Stromal cell of bone marrow (primary cell): ENCODE results near the gene PACSIN1.

ENCODE experiments used
- DNase-seq: peaks from one replicate; pipeline ENCODE4 v3.0.0-alpha.2; 2012; ENCODE audit warnings: low read depth

Gene PACSIN1

DNA sequence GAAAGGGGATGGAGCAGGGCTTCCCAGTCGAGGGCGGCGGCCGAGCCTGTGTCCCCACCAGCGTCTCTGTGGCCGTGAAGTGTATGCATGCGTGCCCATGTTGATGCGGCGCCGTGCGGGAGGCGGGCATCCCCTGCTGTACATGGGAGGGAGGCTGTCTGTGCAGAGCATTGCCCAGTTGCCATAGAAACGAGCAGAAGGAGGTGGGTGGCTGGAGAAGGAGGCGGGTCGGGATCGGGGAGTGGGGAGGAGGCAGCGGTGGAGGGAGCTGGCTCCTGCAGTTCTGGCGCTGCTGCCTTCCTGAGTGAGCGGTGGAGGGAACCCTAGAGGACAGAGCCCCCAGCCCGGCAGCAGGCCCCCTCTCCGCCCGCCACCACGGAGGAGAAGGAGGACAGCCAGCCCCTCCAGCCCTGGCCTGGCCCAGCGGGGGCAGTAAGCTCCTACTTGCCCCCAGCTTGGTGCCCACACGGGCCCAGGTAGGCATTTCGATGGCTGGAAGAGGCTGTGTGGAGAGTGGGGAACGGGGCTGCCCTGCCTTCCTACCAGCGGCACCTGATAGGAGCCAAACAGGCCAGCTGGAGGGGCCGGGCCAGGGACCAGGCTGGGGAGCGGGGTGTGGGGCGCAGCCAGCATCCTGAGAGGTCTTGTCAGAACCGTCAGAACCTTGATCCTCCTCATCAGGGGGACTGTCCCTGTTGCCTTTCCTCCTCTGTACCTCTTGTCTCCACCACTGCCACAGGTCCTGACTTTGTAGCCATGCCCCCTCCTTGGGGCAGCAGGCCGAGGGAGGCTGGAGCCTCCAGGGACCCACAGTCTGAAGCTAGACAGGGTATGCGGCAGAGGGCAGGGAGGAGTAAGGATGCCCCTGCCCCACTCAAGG is 49.0 kb downstream of the PACSIN1 start:
- DNase-seq = peak; percentile 13

GRCh38 chr6:34515473-34516387 is 49.9 kb downstream of the PACSIN1 start:
- no peak for DNase-seq

GRCh38 chr6:34516391-34517324 is 50.8 kb downstream of the PACSIN1 start:
- DNase-seq = no peak

- no peak for DNase-seq
Measured at GRCh38 chr6:34517461-34517881, 51.6 kb downstream of the PACSIN1 start.

GRCh38 chr6:34517966-34518365 is 52.1 kb downstream of the PACSIN1 start:
- no peak for DNase-seq

DNA sequence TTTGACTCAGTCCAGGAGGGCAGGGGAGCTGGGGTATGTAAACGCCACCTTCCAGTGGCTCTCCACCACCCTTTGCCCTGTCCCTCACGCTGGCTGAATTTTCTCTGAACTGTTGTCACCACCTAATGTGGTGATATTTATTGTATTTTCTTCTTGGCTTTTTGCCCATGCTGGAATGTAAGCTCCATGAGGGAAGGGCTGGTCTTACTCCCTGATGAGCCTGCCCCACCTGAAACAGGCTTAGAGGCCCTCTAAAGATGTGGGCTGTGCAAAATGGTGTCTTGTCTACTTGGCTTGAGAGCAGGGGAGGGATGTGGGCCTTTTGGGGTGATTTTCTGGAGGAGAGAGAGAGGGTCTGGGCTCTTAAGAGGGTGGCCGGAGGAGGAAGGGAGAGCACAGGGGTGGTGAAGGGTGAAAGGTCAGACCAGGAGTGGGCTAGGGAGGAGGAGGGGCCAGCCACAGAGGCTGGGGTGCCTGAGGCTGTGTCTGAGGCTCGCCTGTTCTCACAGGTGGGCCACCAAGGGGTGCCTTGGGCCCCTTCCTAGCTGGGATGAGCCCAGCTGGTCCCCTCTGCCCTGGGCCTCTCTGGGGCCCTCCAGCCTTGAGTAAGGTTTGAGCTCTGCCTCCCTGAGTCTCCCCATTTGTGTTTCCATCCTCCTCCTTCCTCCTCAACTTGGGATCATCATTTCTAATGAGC is 52.9 kb downstream of the PACSIN1 start:
- no peak for DNase-seq

DNA sequence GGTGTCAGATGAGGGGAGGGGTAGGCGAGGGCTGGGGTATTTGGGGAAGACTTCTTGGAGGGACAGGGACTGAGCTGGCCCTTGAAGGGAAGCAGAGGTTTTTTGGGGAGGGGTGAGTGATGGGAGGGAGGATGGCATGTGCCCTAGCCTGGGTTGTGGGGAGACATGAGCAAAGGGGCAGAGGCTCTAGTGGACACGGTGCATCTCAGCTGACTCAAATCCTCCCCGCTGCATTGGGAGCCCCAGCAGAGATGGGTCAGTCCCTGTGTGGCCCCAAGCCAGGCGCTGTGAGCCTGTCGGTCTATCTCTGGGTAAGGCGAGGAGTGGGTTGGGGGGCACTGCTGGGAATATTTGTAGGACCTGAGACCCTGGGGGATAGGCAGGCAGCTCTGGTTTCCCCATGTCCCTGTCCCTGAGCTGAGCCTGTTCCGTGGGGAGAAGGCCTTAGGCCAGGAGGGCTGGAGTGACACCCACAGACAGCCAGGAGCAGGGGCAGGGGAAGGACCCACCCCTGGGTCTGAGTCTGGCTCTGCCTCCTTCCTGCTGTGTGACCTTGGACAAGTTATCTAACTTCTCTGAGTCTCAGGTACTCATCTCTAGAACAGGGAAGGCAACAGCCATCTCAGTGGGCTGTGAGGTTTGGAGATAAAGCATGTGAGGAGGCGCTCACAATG is 54.2 kb downstream of the PACSIN1 start:
- DNase-seq = no peak

DNA sequence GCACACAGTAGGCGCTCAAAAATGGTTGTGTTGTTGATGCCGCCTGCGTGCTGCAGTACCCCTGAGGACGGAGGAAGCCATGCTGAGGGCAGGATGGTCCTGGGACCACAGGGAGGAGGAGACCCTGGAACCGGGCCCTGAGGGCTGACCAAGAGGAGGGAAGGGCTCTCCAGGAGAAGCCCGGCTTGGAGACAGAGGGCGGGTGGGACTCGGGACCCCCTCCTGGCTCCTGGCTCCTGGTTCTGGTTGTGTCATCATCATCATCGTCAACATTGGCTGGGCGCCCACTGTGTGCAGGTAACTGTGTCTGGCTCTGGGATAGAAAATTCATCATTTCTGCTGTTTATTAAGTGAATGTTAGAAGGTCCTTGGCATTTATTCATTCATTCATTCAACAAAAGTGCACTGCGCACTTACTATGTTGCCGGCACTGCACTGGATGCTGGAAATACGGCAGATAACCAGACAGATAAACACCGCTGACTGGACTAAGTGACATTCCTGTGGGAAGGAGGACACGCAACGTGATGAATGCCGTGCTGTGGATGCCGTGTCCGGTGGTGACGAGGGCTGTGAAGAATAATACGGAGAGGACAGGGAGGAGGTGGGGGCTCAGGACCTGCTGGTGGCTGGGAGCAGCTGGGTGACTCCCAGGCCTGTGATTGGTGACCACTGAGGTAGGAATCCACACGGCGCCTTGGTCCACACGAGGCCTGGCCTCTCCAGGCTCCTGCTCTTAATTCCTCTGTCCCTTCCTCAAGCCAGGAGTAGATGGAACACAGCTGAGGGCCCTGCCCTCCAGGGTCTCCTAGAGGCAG is 55.0 kb downstream of the PACSIN1 start:
- no peak for DNase-seq

- no peak for DNase-seq
Measured at GRCh38 chr6:34521463-34522285, 55.8 kb downstream of the PACSIN1 start.

DNA sequence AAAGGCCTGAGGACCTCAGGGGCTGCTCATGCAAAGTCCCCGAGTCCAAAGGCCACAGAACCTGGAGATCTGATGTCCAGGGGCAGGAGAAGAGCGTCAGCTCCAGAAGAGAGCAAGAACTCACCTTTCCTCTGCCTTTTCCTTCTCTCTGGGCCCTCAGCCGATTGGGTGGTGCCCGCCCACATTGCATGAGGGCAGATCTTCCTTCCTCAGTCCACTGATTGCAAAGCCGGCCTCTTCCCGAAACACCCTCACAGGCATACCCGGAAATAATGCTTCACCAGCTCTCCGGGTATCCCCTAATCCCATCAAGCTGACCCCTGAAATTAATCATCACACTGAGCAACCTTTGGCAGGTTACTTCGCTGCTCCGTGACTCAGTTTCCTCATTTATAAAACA is 56.9 kb downstream of the PACSIN1 start:
- no peak for DNase-seq

- DNase-seq = no peak
Measured at GRCh38 chr6:34523441-34524206, 57.7 kb downstream of the PACSIN1 start.

GRCh38 chr6:34524499-34524898 is 58.6 kb downstream of the PACSIN1 start:
- no peak for DNase-seq

DNA sequence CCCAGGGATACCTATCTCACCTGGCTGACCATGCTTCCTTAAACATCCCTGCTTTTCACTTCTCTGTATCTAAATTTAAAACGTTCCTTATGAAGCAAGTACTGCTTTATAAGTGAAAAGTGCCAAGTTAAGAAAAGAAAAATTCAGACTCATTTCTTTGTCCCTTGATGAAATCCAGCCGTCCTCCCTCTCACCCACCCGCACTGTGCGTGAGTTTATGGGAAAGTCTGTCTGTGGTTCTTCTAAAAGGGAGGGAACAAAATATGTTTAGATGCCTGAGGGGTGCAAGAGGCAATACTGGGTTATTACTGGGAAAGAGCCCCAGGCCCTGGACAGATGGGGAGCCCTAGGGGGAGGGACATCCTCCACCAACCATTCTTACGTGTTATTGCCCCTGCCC is 59.1 kb downstream of the PACSIN1 start:
- no peak for DNase-seq

DNA sequence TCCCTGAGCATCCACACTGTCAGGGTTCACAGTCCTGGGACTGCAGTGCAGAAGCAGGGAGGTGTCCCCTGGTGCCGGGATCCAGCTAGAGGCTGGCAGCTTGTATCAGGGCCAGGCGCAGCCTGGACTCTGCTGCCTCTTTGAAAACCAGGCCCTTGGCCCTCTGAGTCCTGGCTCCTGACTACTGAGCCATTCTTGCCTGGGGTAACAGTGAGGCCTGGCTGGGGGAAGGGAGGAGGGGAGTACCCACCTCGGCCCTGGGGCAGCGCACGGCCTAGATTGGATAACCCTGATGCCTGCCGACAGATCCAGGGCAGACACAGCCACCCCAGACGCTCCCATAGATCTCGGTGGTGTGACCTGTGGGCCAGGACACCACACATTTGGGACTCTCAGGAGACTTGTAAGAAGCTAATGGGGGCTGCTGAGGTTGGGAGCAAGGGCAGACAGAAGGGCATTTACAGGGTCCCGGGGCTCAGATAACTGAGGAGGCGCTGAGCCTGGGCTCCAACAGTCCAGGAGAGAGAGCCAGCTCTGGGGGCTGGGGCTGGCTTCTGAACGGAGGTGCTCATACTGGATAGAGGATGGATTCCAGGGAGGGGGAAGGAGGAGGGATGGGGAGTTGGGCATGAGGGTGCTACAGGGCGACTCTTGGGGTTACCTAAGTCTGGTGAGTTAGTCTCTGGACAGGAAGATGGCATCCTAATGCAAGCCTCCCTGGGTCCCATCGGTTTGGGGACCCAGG is 59.7 kb downstream of the PACSIN1 start:
- no peak for DNase-seq

- DNase-seq = no peak
Measured at GRCh38 chr6:34526241-34526972, 60.5 kb downstream of the PACSIN1 start.

DNA sequence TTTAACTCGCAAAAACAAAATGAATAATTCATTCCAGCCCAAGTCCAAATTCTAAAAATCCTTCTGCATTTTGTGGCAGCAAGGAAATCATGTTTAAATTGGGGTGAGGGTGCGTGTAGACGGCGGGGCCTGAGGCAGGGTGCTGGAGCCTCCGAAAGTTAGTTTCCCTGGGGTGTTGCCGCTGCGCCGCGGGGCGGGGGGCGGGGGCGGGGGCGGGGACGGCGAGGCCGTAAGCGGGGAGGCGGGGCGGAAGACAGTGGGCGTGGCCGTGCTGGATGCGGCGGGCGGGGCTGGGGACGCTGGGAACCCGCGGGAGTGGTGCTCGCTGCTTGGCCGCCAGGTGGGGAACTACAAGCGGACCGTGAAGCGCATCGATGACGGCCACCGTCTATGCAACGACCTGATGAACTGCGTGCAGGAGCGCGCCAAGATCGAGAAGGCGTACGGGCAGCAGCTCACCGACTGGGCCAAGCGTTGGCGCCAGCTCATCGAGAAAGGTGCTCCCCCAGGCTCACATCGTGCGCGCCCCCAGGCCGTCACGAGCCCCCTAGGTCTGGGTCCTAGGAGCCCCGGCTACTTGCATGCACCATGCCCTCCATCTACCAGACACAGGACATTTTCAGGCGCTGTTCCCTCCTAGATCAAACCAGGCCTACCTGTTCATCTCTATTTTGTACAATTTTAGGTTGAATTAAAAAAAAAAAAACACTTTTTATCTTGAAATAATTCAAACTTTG is 61.3 kb downstream of the PACSIN1 start:
- peak; percentile 71 for DNase-seq
